Upper lobe of left lung (tissue), 4 donors: ENCODE measurements around the gene ULK3.

Experiments
- EP300 ChIP-seq, 4 donors: sonication (generic); formaldehyde crosslinking; IDR thresholded peaks; one replicate each; pipeline ENCODE4 v1.5.1; 2017; ENCODE audit warnings: antibody characterized with exemption in 4 of 4, control low read depth in 2 of 4
- TF ChIP-seq, protein P1 (sequence below), 6 experiments: fragments of 450-650 bp in 4 of 6; fragments of 200-600 bp in 2 of 6; sonication (generic) in 2 of 6; IDR thresholded peaks; one replicate each; pipeline ENCODE4 v1.5.1; 2016 to 2019; ENCODE audit warnings: antibody characterized with exemption in 6 of 6

DNA sequence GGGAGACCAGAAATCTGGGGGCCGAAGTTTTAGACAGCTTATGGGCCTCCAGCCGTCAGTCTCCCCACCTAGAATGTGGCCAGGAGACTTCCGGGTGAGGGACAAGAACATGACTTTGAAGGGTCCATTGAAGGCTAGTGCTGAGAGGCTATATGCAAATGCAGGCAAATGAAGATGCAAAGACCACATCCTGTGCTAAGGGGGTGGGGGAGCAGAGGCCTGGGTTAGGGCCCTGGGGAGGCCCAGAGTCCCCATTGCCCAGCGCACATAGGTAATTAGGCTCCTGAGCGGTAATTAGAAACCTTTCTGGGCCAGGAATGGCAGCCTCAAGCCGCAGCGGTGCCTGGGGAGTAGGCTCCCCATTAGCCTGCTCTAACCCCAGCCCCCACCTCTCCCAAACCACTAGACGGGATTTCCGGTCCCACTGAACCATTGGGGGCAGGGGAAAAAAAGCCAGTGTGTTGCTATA is 54.2 kb downstream of the ULK3 start:
- TF ChIP-seq, protein P1, sequence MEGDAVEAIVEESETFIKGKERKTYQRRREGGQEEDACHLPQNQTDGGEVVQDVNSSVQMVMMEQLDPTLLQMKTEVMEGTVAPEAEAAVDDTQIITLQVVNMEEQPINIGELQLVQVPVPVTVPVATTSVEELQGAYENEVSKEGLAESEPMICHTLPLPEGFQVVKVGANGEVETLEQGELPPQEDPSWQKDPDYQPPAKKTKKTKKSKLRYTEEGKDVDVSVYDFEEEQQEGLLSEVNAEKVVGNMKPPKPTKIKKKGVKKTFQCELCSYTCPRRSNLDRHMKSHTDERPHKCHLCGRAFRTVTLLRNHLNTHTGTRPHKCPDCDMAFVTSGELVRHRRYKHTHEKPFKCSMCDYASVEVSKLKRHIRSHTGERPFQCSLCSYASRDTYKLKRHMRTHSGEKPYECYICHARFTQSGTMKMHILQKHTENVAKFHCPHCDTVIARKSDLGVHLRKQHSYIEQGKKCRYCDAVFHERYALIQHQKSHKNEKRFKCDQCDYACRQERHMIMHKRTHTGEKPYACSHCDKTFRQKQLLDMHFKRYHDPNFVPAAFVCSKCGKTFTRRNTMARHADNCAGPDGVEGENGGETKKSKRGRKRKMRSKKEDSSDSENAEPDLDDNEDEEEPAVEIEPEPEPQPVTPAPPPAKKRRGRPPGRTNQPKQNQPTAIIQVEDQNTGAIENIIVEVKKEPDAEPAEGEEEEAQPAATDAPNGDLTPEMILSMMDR (IDR thresholded peaks at IDR 0.05) = no peak
- no peak for TF ChIP-seq EP300 (IDR thresholded peaks at IDR 0.05)
